RWPE2 (cell line): ENCODE results near the gene CEP170B.
"Not testable (repeated sequence)": the region's sequence is repeated elsewhere in the genome, so short reads cannot be mapped to it uniquely, and the experiment has no call there.

ENCODE experiments used
- ATAC-seq: fragments of 200-7000 bp; cut with Tn5 transposase; 3 replicates; pipeline ENCODE4 v1.9.1; 2021; ENCODE audit warnings: low read depth
- DNase-seq: peaks from one replicate; pipeline ENCODE4 v3.0.0-alpha.2; 2020; ENCODE audit warnings: low spot score
- H3K27ac ChIP-seq: fragments of 450-650 bp; 2 replicates; pipeline ENCODE4 v1.5.1; 2017; ENCODE audit warnings: mild to moderate bottlenecking; ENCODE audit not compliant: poor library complexity, severe bottlenecking
- H3K27me3 ChIP-seq: fragments of 250-450 bp; sonication (Bioruptor Pico); 2 replicates; pipeline ENCODE4 v1.5.1; 2021; ENCODE audit warnings: mild to moderate bottlenecking, moderate library complexity; ENCODE audit not compliant: insufficient read depth, poor library complexity, severe bottlenecking
- H3K36me3 ChIP-seq: fragments of 250-450 bp; sonication (Bioruptor Pico); 2 replicates; pipeline ENCODE4 v1.5.1; 2020; ENCODE audit warnings: low read depth, mild to moderate bottlenecking, moderate library complexity
- H3K4me1 ChIP-seq: fragments of 250-450 bp; sonication (Bioruptor Pico); 2 replicates; pipeline ENCODE4 v1.5.1; 2021; ENCODE audit warnings: mild to moderate bottlenecking, moderate library complexity; ENCODE audit not compliant: insufficient read depth, poor library complexity, severe bottlenecking
- H3K4me3 ChIP-seq: fragments of 250-450 bp; sonication (Bioruptor Pico); 2 replicates; pipeline ENCODE4 v1.5.1; 2021; ENCODE audit warnings: mild to moderate bottlenecking, moderate library complexity; ENCODE audit not compliant: severe bottlenecking
- H3K9me3 ChIP-seq: fragments of 250-450 bp; sonication (Bioruptor Pico); 2 replicates; pipeline ENCODE4 v1.5.1; 2021; ENCODE audit warnings: mild to moderate bottlenecking, moderate library complexity; ENCODE audit not compliant: severe bottlenecking
- TF ChIP-seq, protein P1 (sequence below): fragments of 450-650 bp; IDR thresholded peaks from one replicate; pipeline ENCODE4 v1.5.1; 2017; ENCODE audit warnings: mild to moderate bottlenecking, moderate library complexity; ENCODE audit not compliant: poor library complexity, severe bottlenecking

CEP170B gene

GRCh38 chr14:104940526-104941150, 75.6 kb downstream of the CEP170B start:
- no peak overlapping the region for H3K27ac ChIP-seq
- no peaks in the 10 kb centered on the region for H3K9me3 ChIP-seq
- ATAC-seq, result no peak
- peak; percentile 43 for DNase-seq
- TF ChIP-seq, protein P1, sequence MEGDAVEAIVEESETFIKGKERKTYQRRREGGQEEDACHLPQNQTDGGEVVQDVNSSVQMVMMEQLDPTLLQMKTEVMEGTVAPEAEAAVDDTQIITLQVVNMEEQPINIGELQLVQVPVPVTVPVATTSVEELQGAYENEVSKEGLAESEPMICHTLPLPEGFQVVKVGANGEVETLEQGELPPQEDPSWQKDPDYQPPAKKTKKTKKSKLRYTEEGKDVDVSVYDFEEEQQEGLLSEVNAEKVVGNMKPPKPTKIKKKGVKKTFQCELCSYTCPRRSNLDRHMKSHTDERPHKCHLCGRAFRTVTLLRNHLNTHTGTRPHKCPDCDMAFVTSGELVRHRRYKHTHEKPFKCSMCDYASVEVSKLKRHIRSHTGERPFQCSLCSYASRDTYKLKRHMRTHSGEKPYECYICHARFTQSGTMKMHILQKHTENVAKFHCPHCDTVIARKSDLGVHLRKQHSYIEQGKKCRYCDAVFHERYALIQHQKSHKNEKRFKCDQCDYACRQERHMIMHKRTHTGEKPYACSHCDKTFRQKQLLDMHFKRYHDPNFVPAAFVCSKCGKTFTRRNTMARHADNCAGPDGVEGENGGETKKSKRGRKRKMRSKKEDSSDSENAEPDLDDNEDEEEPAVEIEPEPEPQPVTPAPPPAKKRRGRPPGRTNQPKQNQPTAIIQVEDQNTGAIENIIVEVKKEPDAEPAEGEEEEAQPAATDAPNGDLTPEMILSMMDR, result peak; percentile 19
- peaks cover 54% of the 10 kb centered on the region for H3K36me3 ChIP-seq
- no peaks in the 10 kb centered on the region for H3K4me1 ChIP-seq
- no peaks in the 10 kb centered on the region for H3K27me3 ChIP-seq
- H3K4me3 ChIP-seq, result no peak overlapping the region

DNA sequence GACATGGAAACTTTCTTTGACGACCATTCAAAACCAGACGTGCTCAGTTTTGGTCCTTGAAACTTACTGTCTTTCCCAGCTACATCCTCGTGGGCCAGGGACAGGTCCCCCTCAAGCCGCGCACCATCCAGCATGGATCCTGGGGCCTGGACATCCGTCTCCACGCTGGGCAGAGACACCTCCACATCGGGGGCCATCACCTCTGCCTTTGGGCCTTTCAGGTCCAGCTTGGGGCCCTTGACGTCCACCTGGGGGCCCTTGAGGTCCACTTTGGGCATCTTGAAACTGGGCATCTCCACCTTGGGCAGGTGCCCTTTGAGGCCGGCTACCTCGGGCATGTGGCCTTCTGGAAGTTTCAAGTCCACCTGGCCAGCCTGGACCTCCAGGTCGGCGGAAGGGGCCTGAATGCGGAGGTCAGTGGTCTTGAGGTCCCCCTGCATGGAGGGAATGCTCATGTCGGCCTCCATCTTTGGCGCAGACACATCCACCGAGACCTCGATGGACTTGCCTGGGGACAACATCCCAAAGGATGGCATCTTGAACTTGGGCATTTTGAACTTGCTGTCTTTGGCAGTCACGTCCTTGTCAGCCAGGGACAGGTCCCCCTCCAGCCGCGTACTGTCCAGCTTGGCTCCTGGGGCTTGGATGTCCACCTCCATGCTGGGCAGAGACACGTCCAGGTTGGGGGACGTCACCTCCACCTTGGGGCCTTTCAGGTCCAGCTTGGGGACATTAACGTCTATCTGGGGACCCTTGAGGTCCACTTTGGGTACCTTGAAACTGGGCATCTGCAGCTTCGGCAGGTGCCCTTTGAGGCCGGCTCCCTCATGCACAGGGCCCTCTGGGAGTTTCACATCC, 76.7 kb downstream of the CEP170B start:
- TF ChIP-seq, protein P1, result no peak
- H3K9me3 ChIP-seq, result no peaks in the 10 kb centered on the region
- no peak overlapping the region for H3K27ac ChIP-seq
- DNase-seq (peak; percentile 62), ATAC-seq (no peak)
- no peaks in the 10 kb centered on the region for H3K27me3 ChIP-seq
- H3K4me1 ChIP-seq, result no peaks in the 10 kb centered on the region
- no peak overlapping the region for H3K4me3 ChIP-seq
- peaks cover 54% of the 10 kb centered on the region for H3K36me3 ChIP-seq

GRCh38 chr14:104942586-104942985, 77.5 kb downstream of the CEP170B start:
- TF ChIP-seq, protein P1, result no peak
- no peaks in the 10 kb centered on the region for H3K27me3 ChIP-seq

GRCh38 chr14:104943216-104944015, 78.3 kb downstream of the CEP170B start:
- peak; percentile 67 for DNase-seq
- not testable (repeated sequence) for H3K4me1 ChIP-seq, H3K4me3 ChIP-seq, H3K9me3 ChIP-seq, H3K27me3 ChIP-seq, ATAC-seq, H3K27ac ChIP-seq
- peaks cover 52% of the 10 kb centered on the region for H3K36me3 ChIP-seq

More at GRCh38 chr14:104942586-104942985, 77.5 kb downstream of the CEP170B start:
- ATAC-seq (no peak), DNase-seq (peak; percentile 66)
- no peaks in the 10 kb centered on the region for H3K4me1 ChIP-seq
- H3K9me3 ChIP-seq, result no peaks in the 10 kb centered on the region
- H3K36me3 ChIP-seq, result peaks cover 54% of the 10 kb centered on the region
- H3K27ac ChIP-seq, result no peak overlapping the region
- H3K4me3 ChIP-seq, result no peak overlapping the region

DNA sequence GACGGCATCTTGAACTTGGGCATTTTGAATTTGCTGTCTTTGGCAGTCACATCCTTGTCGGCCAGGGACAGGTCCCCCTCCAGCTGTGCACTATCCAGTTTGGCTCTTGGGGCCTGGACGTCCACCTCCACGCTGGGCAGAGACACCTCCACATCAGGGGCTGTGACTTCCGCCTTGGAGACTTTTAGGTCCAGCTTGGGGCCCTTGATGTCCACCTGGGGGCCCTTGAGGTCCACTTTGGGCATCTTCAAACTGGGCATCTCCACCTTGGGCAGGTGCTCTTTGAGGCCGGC, 78.9 kb downstream of the CEP170B start:
- not testable (repeated sequence) for H3K9me3 ChIP-seq, DNase-seq, H3K4me3 ChIP-seq, H3K27ac ChIP-seq, H3K4me1 ChIP-seq, ATAC-seq, H3K27me3 ChIP-seq
- H3K36me3 ChIP-seq, result peaks cover 46% of the 10 kb centered on the region

DNA sequence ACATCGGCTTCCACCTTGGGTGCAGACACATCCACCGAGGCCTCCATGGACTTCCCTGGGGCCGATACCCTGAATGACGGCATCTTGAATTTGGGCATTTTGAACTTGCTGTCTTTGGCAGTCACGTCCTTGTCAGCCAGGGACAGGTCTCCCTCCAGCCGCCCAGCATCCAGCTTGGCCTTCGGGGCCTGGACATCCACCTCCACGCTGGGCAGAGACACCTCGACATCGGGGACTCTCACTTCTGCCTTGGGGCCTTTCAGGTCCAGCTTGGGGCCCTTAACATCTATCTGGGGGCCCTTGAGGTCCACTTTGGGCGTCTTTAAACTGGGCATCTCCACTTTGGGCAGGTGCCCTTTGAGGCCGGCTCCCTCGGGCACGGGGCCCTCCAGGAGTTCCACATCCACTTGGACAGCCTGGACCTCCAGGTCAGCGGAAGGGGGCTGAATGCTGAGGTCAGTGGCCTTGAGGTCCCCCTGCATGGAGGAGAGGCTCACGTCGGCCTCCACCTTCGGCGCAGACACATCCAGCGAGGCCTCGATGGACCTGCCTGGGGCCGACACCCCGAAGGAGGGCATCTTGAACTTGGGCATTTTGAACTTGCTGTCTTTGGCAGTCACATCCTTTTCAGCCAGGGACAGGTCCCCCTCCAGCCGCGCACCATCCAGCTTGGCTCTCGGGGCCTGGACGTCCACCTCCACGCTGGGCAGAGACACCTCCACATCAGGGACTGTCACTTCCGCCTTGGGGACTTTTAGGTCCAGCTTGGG, 79.6 kb downstream of the CEP170B start:
- not testable (repeated sequence) for H3K9me3 ChIP-seq, ATAC-seq, H3K4me1 ChIP-seq, H3K27me3 ChIP-seq, H3K4me3 ChIP-seq, H3K27ac ChIP-seq
- DNase-seq, result peak; percentile 70
- H3K36me3 ChIP-seq, result peaks cover 40% of the 10 kb centered on the region

- ATAC-seq, H3K4me3 ChIP-seq, H3K4me1 ChIP-seq, H3K27me3 ChIP-seq, H3K9me3 ChIP-seq, H3K27ac ChIP-seq: not testable (repeated sequence)
- peaks cover 33% of the 10 kb centered on the region for H3K36me3 ChIP-seq
- peak; percentile 58 for DNase-seq
These were observed 80.2 kb downstream of the CEP170B start for GRCh38 chr14:104945266-104945665.
